ENCODE results near the gene SNX9. TPM values are rescaled to one million over a fixed set of nuclear protein-coding genes. Genes with fewer than 3 reads are reported as not detected.

Gene SNX9
- total RNA-seq: 10 to 100 TPM; 13.6 to 31.6 (median 19.0) TPM

DNA sequence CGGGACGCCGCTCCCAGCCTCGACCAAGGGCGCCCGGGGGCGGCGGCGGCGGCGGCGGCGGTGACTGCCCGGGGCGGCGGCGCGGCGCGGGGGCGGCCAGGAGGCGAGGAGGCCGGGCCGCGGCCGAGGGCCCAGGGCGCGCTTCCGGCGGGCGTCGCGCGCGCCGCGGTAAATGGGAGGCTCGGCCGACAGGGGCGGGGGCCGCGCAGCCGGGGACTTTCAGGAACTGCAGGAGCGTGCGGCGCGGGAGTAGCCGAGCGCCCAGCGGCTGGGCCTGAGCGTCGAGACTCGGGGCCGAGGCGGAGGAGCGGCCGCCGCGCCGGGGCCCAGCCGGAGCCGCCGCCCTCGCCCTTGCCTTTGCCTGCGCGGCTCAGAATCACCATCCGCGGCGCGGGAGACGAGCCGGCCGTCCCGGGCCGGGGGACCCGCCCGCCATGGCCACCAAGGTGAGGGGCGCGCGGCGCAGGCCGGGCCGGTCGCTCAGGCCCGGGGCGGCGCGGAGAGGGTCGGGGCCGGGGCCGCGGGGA, at the start of gene SNX9:
TSS of gene SNX9 (plus strand) at position 246 of the 527 bp plus-strand sequence. CDS start at position 435, 189 bp downstream.
- no peaks in the 10 kb centered on the region for H3K27me3 ChIP-seq
- TF ChIP-seq CTCF (IDR thresholded peaks at IDR 0.05) (peak in 4 of 6 experiments; percentile 43 to 68 (median 57)), POLR2AphosphoS5 (IDR thresholded peaks at IDR 0.05) (peak; percentile 13 to 64), POLR2A (IDR thresholded peaks at IDR 0.05) (peak in 3 of 4 donors; percentile 69 to 85 (median 75)), EP300 (IDR thresholded peaks at IDR 0.05) (no peak)
- peak; percentile 90 to 95 for ATAC-seq (ENCODE audit: low FRiP score in 2 of 2)
- H3K4me1 ChIP-seq: peaks cover 11 to 26% (median 14%) of the 10 kb centered on the region in 4 donors
- no peaks in the 10 kb centered on the region for H3K9me3 ChIP-seq
- DNase-seq: peak; percentile 73 to 95
- peak within 1 kb of the TSS; percentile 82 to 94 (median 92) for H3K27ac ChIP-seq
- H3K4me3 ChIP-seq: peak within 1 kb of the TSS; percentile 66 to 79 (median 74)
- no peaks in the 10 kb centered on the region for H3K36me3 ChIP-seq
- 0% methylated on average over 42 of the region's 92 CpGs; no CpG with 5 or more reads in 1 of the 2 donors for WGBS, 2 donors

DNA sequence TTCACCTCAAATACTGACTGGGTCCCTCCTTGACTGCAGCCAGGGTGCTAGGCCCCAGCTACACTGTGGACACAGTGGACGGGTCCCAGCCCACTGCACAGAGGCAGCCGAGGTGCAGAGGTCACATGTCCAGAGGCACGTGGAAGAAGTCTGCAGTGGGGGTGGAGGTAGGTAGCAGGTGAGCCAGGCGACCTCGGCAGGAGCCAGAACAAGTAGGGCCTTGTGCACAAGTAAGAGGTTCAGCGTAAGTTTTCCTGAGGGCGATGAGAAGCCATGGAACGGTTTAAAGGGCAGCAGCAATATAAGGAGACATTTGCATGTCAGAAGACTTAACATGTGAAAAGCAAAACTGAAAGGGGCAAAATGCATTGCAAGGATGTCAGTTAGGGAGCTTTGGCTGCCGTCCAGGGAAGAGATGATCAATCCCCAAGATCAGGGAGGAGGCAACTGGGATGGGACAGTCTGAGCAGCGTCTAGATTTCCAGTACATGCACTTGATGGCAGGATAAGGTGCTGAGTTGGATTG, 49.7 kb upstream of the SNX9 start:
- ATAC-seq (ENCODE audit: low FRiP score in 2 of 2): no peak
- no peak for DNase-seq
- 67% methylated on average over 10 of the region's 10 CpGs for WGBS, 2 donors

GRCh38 chr6:157774153-157775135, 48.6 kb upstream of the SNX9 start:
- H3K4me1 ChIP-seq: peaks cover 0 to 7% (median 2%) of the 10 kb centered on the region in 4 donors
- DNase-seq: no peak
- TF ChIP-seq CTCF (IDR thresholded peaks at IDR 0.05) (no peak), POLR2AphosphoS5 (IDR thresholded peaks at IDR 0.05) (no peak), POLR2A (IDR thresholded peaks at IDR 0.05) (no peak), EP300 (IDR thresholded peaks at IDR 0.05) (no peak)
- H3K9me3 ChIP-seq: no peaks in the 10 kb centered on the region
- H3K27ac ChIP-seq: no peak overlapping the region
- WGBS, 2 donors: 65 to 75% methylated on average over 14 to 15 of the region's 17 CpGs
- peak; percentile 68 to 89 for ATAC-seq (ENCODE audit: low FRiP score in 2 of 2)
- H3K27me3 ChIP-seq: no peaks in the 10 kb centered on the region
- H3K4me3 ChIP-seq: no peak overlapping the region
- no peaks in the 10 kb centered on the region for H3K36me3 ChIP-seq

More for the DNA sequence above, 49.7 kb upstream of the SNX9 start:
- H3K27me3 ChIP-seq: no peaks in the 10 kb centered on the region
- no peak overlapping the region for H3K4me3 ChIP-seq
- no peaks in the 10 kb centered on the region for H3K36me3 ChIP-seq
- TF ChIP-seq POLR2AphosphoS5 (IDR thresholded peaks at IDR 0.05) (no peak), POLR2A (IDR thresholded peaks at IDR 0.05) (no peak), CTCF (IDR thresholded peaks at IDR 0.05) (no peak), EP300 (IDR thresholded peaks at IDR 0.05) (no peak)
- peaks cover 0 to 12% (median 6%) of the 10 kb centered on the region in 4 donors for H3K4me1 ChIP-seq
- no peaks in the 10 kb centered on the region for H3K9me3 ChIP-seq
- no peak overlapping the region for H3K27ac ChIP-seq

DNA sequence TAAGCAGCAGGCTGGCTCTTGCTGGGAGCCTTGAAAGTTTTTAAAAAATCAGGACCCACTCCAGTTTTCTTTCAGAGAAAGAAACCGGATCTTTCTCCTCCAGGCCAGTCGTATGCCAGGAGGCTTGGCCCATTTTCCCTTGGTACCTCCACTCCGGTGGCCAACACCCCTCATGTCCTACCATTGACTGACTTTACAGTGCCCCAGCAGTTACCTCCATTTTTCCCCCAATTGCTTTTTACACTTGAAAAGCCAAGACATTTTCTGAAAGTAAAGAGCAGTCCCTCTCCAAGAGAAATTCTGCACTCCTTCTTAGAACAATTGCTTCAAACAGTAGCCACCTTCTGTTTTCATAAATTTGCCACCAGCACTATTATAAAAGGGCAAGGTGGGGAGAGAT, 47.7 kb upstream of the SNX9 start:
- DNase-seq (no peak), ATAC-seq (ENCODE audit: low FRiP score in 2 of 2) (no peak)
- TF ChIP-seq POLR2AphosphoS5 (IDR thresholded peaks at IDR 0.05) (no peak), POLR2A (IDR thresholded peaks at IDR 0.05) (no peak), CTCF (IDR thresholded peaks at IDR 0.05) (no peak), EP300 (IDR thresholded peaks at IDR 0.05) (no peak)
- Histone ChIP-seq H3K4me3 (no peak overlapping the region), H3K9me3 (no peaks in the 10 kb centered on the region), H3K27ac (no peak overlapping the region), H3K27me3 (no peaks in the 10 kb centered on the region), H3K4me1 (no peaks in the 10 kb centered on the region), H3K36me3 (no peaks in the 10 kb centered on the region)
- WGBS, 2 donors: 93 to 97% methylated on average over 3 of the region's 3 CpGs

All from upper lobe of left lung (tissue), 6 donors.